H7 (cell line): ENCODE measurements around the gene SFN. TPM values are rescaled to one million over a fixed set of nuclear protein-coding genes. Genes with fewer than 3 reads are reported as not detected.
"Not testable (repeated sequence)": the region's sequence is repeated elsewhere in the genome, so short reads cannot be mapped to it uniquely, and the experiment has no call there.

Experiments used
- DNase-seq: peaks from one replicate; pipeline ENCODE4 v3.0.0; 2012
- H3K27me3 ChIP-seq: 2 replicates; pipeline ENCODE4 v1.6.0; 2011; ENCODE audit warnings: mild to moderate bottlenecking, low read length; ENCODE audit not compliant: control insufficient read depth, insufficient read depth
- H3K36me3 ChIP-seq: replicated peaks from 2 replicates; pipeline ENCODE4 v1.5.1; 2011; ENCODE audit warnings: low read length; ENCODE audit not compliant: control insufficient read depth, insufficient read depth
- H3K4me3 ChIP-seq: 2 replicates; pipeline ENCODE4 v1.5.1; 2011; ENCODE audit warnings: low read depth, mild to moderate bottlenecking, control low read depth, low read length, moderate library complexity; ENCODE audit not compliant: insufficient read depth
- total RNA-seq: library from RNA; depleted of rRNA; stranded (reverse); fragments of >200 nt; shearing (Covaris generic); gene quantifications from 2 replicates; pipeline ENCODE4 v1.2.3, GENCODE V29; 2014

The SFN gene
- total RNA-seq, 1 experiment from 2014 or later = 11.3 TPM

DNA sequence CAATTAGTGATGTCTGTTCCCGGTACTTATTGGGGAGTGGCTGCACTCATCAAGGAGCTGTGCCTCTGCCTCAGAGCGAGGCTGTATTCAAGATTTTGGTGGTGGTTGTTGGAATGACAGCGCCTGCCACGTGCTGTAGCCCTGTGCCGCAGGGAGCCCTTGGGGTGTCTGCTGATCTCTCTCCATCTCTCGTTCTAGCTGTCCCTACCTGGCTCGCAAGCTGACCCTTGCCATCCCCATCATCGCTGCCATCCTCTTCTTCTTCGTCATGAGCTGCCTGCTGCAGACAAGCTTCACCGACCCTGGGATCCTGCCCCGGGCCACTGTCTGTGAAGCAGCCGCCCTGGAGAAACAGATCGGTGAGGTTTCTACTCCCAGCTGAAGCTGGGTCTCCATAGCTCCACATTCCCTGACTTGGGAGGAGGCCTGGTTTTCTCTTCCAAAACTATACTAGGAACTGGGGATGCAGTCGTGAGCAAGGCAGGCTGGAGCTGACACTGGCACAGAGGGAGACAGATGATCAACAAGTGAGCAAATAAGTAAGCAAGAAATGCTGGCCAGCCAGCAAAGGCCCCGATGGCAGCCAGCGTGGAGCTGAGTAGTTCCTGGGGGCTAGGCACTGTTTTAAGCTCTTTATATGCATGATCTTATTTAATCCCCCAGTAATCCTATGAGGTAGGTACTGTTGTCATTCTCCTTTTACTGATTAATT lies 30.5 kb upstream of the SFN start:
- no peak for DNase-seq
- H3K27me3 ChIP-seq = no peaks in the 10 kb centered on the region
- no peak overlapping the region for H3K4me3 ChIP-seq
- H3K36me3 ChIP-seq = peaks cover 15% of the 10 kb centered on the region

DNA sequence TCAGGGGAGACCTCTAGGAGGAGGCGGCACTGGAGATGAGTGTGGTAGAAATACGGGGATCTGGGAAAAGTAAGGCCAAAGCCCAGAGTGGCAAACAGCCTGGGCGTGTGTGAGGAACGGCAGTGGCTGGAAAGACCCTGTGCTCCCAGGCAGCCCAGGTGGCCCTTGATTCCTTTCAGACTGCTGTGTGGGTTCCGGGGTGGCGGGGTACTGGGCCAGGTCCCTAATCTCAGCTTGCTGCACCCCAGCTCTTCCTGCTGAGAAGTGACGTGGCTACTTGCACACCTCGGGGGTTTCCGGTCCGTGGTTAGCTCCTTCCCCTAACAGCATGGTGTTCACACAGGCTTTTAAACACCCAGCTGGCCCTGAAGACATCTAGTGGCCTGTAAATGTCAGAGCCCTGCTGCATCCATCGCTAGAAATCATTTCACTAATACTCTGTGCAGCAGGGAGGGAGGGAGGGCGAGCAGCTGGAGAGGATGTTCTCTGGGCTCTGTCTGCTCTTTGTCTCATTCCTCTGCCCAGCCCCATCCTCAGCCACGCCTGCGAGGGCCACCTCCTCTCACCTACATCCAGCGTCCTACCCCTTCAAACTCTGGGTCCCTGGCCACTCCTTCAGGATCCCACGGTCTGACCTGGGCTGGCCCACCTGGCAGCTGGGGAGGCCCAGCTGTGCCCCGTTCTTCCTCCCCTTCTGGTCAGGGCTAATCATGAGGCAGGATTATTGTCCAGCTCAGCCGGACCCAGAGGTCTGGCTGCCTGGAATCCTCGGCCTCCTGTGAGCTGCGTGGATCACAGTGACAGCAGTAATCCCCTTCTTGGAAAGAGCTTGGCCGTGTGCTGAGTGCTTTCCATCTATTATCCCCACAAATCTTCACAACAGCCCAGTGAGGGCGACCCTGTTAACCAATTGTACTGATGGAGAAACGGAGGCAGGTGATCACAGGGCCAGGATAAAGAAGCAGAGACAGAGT lies 29.2 kb upstream of the SFN start:
- Histone ChIP-seq H3K4me3 (no peak overlapping the region), H3K36me3 (peaks cover 15% of the 10 kb centered on the region), H3K27me3 (no peaks in the 10 kb centered on the region)
- no peak for DNase-seq

DNA sequence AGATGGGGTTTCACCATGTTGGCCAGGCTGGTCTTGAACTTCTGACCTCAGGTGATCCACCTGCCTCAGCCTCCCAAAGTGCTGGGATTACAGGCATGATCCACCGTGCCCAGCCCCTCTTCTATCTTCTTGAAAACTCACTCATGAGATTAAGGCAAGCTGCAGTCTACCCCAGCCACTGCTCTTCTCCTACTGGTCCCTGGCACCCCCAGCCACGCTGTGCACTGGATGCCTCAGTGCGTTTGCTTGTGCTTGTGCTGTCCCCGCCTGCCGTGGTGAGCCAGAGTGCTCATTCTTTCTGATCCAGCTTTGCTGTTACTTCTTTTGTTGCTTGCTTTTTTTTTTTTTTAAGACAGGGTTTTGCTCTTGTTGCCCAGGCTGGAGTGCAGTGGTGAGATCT lies 25.3 kb upstream of the SFN start:
- H3K4me3 ChIP-seq, H3K27me3 ChIP-seq, DNase-seq: not testable (repeated sequence)
- H3K36me3 ChIP-seq = peaks cover 17% of the 10 kb centered on the region

DNA sequence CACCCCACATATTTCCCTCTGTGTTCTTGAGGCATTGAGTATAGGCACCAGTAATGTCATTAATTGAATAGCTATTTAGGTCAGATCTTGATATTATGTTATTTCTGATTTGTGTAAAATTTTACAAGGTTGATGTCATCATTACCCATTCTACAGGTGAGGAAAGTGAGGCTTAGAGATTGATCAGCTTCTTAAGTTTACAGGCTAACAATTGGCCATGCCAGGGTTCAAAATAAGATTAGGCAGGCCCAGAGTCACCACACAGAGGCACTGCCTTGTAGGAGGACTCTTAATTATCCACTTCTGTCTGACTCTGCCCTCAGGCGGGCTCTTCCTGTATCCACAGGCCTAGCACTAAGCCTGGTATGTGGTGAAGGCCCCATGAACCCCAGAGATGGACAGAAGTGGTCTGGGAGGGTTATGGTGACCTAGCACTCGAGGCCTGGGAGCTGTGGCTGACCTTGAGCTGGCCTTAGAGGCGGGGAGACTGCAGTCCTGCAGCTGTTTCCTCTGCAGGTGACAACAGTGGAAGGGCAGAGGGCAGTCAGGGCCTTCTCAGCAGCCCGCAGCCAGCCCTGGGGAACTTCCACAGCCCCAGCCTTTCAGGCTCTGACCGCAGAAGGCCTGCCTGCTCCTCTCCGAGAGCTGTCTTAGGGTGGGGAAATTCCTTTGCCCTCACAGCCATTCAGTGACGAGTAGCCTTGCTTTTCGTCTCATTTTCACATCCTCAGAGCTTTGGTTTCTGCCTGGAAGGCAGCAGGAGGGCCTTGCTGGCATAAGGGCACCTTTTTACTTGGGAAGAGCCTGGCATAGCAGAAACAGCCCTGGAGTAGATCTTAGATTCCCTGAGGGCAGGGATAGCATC lies 24.2 kb upstream of the SFN start:
- Histone ChIP-seq H3K27me3 (no peaks in the 10 kb centered on the region), H3K36me3 (peaks cover 13% of the 10 kb centered on the region), H3K4me3 (no peak overlapping the region)
- DNase-seq = no peak

DNA sequence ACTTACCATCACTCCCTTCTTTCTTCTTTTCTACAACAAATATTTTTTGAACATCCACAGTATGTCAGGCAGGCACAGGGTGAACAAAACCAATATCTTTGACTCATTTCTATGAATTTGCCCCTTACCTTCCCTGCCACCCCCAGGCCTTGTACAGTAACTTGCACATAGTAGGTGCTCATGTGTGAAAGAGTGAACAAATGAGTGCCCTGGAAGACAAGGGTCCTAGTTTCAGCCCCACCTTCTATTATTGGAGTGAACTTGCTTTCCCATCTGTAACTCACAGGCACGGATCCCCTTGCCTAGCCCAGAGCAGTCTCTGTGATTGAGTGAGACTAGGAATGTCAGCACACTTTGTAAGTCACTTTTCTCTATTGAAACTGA lies 23.6 kb upstream of the SFN start:
- H3K36me3 ChIP-seq = peaks cover 11% of the 10 kb centered on the region
- no peak overlapping the region for H3K4me3 ChIP-seq
- H3K27me3 ChIP-seq = no peaks in the 10 kb centered on the region
- no peak for DNase-seq

DNA sequence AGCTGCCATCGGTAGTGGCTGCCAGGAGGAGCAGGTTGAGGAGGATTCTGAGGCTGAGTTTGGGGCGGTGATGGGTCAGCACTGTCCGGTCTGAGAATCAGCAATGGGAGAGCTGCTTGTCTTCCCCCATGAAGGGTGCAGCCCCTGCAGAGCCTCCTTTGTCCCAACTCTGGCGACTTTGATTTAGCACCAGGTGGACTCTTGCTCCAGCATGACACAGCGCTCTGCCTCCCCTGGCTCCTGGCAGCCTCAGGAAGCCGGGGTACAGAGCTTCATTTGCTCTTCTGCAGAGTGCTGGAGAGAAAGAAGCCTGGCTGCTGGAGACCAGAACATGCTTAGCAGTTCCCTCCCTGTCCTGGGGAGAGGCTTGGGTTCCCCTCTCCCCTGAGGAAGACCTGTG lies 23.2 kb upstream of the SFN start:
- H3K27me3 ChIP-seq = no peaks in the 10 kb centered on the region
- no peak for DNase-seq
- H3K4me3 ChIP-seq = no peak overlapping the region
- H3K36me3 ChIP-seq = peaks cover 8% of the 10 kb centered on the region

DNA sequence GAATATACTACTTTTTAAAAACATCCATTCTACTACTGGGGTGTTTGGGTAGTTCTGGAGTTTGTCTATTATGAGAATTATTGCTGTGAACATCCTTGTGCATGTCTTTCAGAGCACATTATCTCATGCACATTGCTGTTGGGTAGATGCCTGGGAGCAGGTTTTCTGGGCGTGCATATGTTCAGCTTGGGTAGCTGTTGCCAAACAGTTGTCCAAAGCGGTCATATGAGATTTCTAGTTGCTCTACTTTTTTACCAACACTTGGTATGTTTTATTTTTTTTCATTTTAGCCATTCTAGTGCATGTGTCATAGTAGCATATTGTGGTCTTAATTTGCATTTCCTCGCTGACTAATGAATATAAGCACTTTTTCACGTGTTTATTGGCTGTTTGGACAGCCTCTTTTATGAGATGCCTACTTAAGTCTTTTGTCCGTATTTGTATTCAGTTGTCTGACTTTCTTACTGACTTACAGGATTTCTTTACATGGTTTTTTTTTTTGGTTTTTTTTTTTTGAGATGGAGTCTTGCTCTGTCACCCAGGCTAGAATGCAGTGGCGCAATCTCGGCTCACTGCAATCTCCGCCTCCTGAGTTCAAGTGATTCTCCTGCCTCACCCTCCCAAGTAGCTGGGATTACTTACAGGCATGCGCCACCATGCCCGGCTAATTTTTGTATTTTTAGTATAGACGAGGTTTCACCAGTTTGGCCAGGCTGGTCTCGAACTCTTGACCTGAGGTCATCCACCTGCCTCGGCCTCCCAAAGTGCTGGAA lies 18.3 kb upstream of the SFN start:
- H3K36me3 ChIP-seq = peaks cover 7% of the 10 kb centered on the region
- no peaks in the 10 kb centered on the region for H3K27me3 ChIP-seq
- H3K4me3 ChIP-seq = no peak overlapping the region
- no peak for DNase-seq

DNA sequence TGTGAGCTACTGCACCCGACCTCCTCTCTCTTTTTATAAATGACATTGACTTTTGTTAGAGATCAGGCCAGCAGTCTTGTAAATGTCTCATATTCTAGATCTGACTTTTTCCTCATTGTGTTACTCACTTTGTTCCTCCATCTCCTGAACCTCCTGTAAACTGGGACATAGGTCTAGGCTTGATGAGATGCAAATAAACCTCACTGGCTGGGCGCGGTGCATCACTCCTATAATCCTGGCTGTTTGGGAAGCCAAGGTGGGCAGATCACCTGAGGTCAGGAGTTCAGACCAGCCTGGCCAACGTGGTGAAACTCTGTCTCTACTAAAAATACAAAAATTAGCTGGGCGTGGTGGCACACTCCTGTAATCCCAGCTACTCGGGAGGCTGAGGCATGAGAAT lies 15.1 kb upstream of the SFN start:
- H3K36me3 ChIP-seq = peaks cover 10% of the 10 kb centered on the region
- H3K4me3 ChIP-seq, DNase-seq, H3K27me3 ChIP-seq: not testable (repeated sequence)

DNA sequence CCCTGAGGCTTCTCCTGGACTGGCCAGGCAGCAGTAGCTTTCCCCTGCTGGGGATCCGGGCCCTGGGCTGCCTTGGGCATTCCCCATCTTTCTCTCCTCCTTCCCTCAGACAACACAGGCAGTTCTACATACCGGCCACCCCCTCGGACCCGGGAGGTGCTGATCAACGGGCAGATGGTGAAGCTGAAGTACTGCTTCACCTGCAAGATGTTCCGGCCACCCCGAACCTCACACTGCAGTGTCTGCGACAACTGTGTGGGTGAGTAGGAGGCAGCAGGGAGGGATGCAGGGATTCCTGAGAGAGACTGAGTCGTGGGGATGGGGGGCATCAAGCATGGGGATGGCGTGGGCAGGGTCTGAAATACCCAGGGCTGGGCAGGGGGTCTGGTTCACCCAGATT lies 14.4 kb upstream of the SFN start:
- no peak for DNase-seq
- Histone ChIP-seq H3K4me3 (no peak overlapping the region), H3K27me3 (no peaks in the 10 kb centered on the region), H3K36me3 (peaks cover 11% of the 10 kb centered on the region)

DNA sequence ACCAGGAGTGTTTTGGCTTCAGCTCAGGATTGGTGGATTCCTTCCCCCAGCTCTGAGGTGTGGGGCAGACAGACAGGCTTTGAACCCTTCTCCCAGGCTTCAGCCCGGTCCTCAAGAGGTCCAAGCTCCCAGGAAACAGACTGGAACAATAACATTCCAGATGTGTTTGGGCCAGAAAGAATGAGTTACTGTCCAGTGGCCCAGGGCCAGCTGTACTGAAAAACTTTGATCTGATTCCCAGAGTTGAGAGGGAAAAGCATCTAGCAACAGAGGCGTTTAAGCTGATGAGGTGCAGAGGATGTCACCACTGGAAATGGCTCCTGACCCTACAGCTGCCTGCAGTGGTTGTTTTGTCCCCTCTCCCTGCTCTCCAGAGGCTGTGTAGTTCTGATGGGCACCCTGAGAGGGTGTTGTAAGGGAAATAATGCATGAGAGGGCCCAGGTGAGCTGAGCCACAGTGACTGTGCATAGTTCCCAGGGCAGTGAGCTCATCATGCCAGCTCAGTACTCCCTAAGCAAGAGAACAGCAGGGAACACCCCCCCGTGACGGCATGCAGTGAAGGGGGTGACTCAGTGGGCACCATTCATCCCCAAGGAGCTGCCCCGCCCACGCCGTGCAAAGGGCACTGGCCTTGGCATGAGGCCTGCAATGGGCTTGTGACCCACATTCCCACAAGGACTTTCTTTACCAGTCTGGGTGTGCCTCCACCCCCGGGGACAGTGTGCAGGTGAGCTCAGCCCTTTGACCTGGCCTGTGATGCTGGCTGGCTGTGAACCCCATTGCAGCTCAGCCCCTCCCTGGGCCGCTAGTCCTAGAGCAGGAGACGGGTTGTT lies 13.8 kb upstream of the SFN start:
- H3K4me3 ChIP-seq = no peak overlapping the region
- DNase-seq = peak; percentile 24
- peaks cover 17% of the 10 kb centered on the region for H3K36me3 ChIP-seq
- H3K27me3 ChIP-seq = no peaks in the 10 kb centered on the region

DNA sequence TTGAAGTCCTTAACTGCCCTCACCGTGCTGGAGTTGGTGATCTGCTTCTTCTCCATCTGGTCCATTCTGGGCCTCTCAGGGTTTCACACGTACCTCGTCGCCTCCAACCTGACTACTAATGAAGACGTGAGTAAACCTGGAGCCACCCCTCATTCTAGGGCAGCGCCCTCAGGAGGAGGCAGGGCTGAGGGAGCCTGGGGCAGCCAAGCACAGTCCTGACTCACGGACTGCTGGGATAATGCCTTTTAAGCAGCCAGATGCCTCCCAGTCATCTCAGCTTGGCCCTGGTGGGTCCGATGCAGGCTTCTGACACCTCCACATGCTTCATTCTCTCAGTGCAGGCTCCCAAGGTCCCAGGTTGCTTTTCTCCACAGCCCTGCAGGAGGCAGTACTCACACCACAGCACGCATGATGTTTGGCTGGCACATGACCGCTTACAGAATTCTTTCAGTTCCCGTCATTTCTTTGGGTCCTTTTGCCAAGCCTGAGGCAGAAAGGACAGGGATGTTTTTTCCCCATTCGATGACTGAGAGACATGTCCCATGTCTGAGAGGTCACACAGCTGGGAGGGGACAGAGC lies 11.8 kb upstream of the SFN start:
- DNase-seq = no peak
- Histone ChIP-seq H3K4me3 (no peak overlapping the region), H3K27me3 (no peaks in the 10 kb centered on the region), H3K36me3 (peaks cover 18% of the 10 kb centered on the region)

DNA sequence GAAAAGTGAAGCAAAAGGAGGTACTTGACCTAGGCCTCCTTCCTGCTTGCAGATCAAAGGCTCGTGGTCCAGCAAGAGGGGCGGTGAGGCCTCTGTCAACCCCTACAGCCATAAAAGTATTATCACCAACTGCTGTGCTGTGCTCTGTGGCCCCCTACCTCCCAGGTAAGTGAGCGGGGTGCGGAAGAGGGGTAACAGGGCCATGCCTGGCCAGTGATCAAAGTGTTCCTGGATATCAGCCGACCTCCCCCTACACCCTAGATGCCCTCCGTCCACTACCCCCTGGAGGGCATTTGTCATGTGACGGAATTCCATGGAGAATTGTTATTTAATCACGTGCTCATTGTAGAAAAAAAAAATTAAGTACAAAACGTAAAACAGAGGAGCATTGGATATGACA lies 10.2 kb upstream of the SFN start:
- Histone ChIP-seq H3K4me3 (no peak overlapping the region), H3K36me3 (peaks cover 18% of the 10 kb centered on the region), H3K27me3 (no peaks in the 10 kb centered on the region)
- peak; percentile 61 for DNase-seq

DNA sequence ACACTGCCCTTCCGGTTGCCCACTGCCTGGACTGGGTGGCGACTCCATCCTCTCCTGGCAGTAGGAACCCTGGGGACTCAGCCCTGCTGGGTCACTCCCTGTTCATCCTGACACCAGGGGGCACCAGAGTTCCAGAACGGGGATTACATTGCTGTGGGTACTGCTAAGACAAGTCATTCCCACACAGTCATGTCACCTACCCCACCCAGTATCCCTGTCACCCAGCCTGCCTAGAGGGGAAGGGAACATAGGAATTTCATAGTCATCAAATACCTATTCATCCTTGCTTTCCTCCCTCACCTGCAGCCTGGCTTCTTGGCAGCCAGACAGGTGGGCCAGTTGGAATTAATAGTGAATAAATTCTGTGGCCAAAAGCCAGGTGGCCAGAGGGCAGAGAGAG lies 9.8 kb upstream of the SFN start:
- no peak overlapping the region for H3K4me3 ChIP-seq
- no peaks in the 10 kb centered on the region for H3K27me3 ChIP-seq
- peak; percentile 93 for DNase-seq
- H3K36me3 ChIP-seq = peaks cover 18% of the 10 kb centered on the region
